Inflammatory macrophage treated with lipopolysaccharide for 4 hours (primary cell): ENCODE results near the gene RIMS3.
A peak's percentile ranks its signal among the peaks of the same experiment; 100 is the strongest.

Experiments used
- DNase-seq: peaks from one replicate; pipeline ENCODE4 v3.0.0-alpha.2; 2020

The RIMS3 gene

GRCh38 chr1:40582116-40582515 lies 83.4 kb downstream of the RIMS3 start:
- DNase-seq: no peak

DNA sequence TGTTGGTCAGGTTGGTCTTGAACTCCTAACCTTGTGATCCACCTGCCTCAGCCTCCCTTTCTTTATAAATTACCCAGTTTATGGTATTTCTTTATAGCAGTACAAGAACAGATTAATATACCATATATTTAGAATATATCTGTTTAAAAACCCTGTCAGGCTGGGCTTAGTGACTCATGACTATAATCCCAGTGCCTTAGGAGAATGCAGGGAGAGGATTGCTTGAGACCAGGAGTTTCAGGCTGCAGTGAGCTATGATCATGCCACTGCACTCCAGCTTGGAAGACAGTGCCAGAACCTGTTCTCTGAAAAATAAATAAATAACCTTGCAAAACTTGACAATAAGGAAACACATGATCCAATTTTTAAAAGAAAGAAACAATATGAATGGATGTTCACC lies 90.1 kb downstream of the RIMS3 start:
- no peak for DNase-seq

- peak; percentile 95 for DNase-seq
Observed at GRCh38 chr1:40574805-40575204, 90.7 kb downstream of the RIMS3 start.
